OCI-LY3 (cell line): ENCODE measurements around the gene TTC16.

ENCODE experiments used
- H2AFZ ChIP-seq: fragments of 200-600, 300-600 bp; shearing (Covaris generic); 2 replicates; pipeline ENCODE4 v1.6.0; 2014; ENCODE audit warnings: antibody characterized with exemption, low read depth, low read length
- H3K27ac ChIP-seq: fragments of 200-600, 300-600 bp; sonication (generic); 2 replicates; pipeline ENCODE4 v1.5.1; 2014; ENCODE audit warnings: mild to moderate bottlenecking, low read length, moderate library complexity, mixed read lengths
- H3K27me3 ChIP-seq: fragments of 200-600, 300-600 bp; sonication (generic); 2 replicates; pipeline ENCODE4 v1.6.1; 2014; ENCODE audit warnings: low read depth, low read length, mixed read lengths
- H3K36me3 ChIP-seq: fragments of 200-600, 300-600 bp; sonication (generic); replicated peaks from 2 replicates; pipeline ENCODE3; 2014; ENCODE audit warnings: low read depth, low read length, mixed read lengths
- H3K4me1 ChIP-seq: fragments of 300-600, 200-600 bp; sonication (generic); 2 replicates; pipeline ENCODE4 v1.6.1; 2014; ENCODE audit warnings: low read length, mixed read lengths
- H3K4me2 ChIP-seq: fragments of 200-600, 300-600 bp; sonication (generic); 2 replicates; pipeline ENCODE4 v1.6.1; 2014; ENCODE audit warnings: low read length, mixed read lengths
- H3K4me3 ChIP-seq: fragments of 300-600, 200-600 bp; sonication (generic); 2 replicates; pipeline ENCODE4 v1.5.1; 2014; ENCODE audit warnings: antibody characterized with exemption, mild to moderate bottlenecking, low read length, moderate library complexity
- H3K79me2 ChIP-seq: fragments of 300-600, 200-600 bp; shearing (Covaris generic); 2 replicates; pipeline ENCODE4 v1.6.1; 2014; ENCODE audit warnings: mild to moderate bottlenecking, low read length, mixed read lengths
- H3K9ac ChIP-seq: fragments of 300-600, 200-600 bp; shearing (Covaris generic); 2 replicates; pipeline ENCODE4 v1.6.0; 2014; ENCODE audit warnings: mild to moderate bottlenecking, low read length, moderate library complexity
- H3K9me3 ChIP-seq: fragments of 200-600, 300-600 bp; shearing (Covaris generic); 2 replicates; pipeline ENCODE4 v1.6.1; 2014; ENCODE audit warnings: low read length, mixed read lengths; ENCODE audit not compliant: insufficient read depth
- H4K20me1 ChIP-seq: fragments of 200-600, 300-600 bp; sonication (generic); 2 replicates; pipeline ENCODE4 v1.6.1; 2016; ENCODE audit warnings: low read length, mixed read lengths; ENCODE audit not compliant: insufficient read depth
- CTCF ChIP-seq: fragments of 200-600, 300-600 bp; sonication (generic); IDR thresholded peaks from 2 replicates; pipeline ENCODE4 v1.5.1; 2014; ENCODE audit warnings: antibody characterized with exemption, low read length, low read depth
- EZH2phosphoT487 ChIP-seq: fragments of 200-600 bp; shearing (Covaris generic); IDR thresholded peaks from 2 replicates; pipeline ENCODE4 v1.6.1; 2018; ENCODE audit warnings: antibody characterized with exemption, mixed run types, low read depth

Gene TTC16

GRCh38 chr9:127712867-127713266 is 3.0 kb upstream of the TTC16 start:
- H3K79me2 ChIP-seq, result no peaks in the 10 kb centered on the region
- H3K9me3 ChIP-seq, result no peaks in the 10 kb centered on the region
- H3K27ac ChIP-seq, result no peak overlapping the region
- H3K4me3 ChIP-seq, result no peak overlapping the region
- H4K20me1 ChIP-seq, result no peaks in the 10 kb centered on the region; the same call in 1 of the 2 replicates
- H3K27me3 ChIP-seq, result no peaks in the 10 kb centered on the region
- no peaks in the 10 kb centered on the region for H3K36me3 ChIP-seq
- no peak overlapping the region for H3K4me2 ChIP-seq
- H3K9ac ChIP-seq, result no peak overlapping the region
- H3K4me1 ChIP-seq, result peaks cover 8% of the 10 kb centered on the region
- TF ChIP-seq CTCF (no peak), EZH2phosphoT487 (no peak)
- no peak overlapping the region for H2AFZ ChIP-seq

- TF ChIP-seq CTCF, result no peak
- TF ChIP-seq EZH2phosphoT487, result no peak
- Histone ChIP-seq H3K36me3 (no peaks in the 10 kb centered on the region), H2AFZ (no peak overlapping the region), H3K9ac (peak overlapping the region; percentile 19; the same call in 1 of the 2 replicates), H3K27me3 (no peaks in the 10 kb centered on the region), H3K79me2 (no peaks in the 10 kb centered on the region), H3K4me2 (peak overlapping the region; percentile 94), H3K27ac (no peak overlapping the region), H3K4me1 (peaks cover 8% of the 10 kb centered on the region), H4K20me1 (no peaks in the 10 kb centered on the region; the same call in 1 of the 2 replicates), H3K4me3 (peak overlapping the region; percentile 64), H3K9me3 (no peaks in the 10 kb centered on the region)
These were observed 1.7 kb upstream of the TTC16 start for GRCh38 chr9:127714020-127714750.

- peak overlapping the region; percentile 70 for H3K9ac ChIP-seq
- H3K36me3 ChIP-seq, result no peaks in the 10 kb centered on the region
- H3K27me3 ChIP-seq, result no peaks in the 10 kb centered on the region
- H4K20me1 ChIP-seq, result no peaks in the 10 kb centered on the region; the same call in 1 of the 2 replicates
- H3K27ac ChIP-seq, result no peak overlapping the region
- H3K4me2 ChIP-seq, result peak overlapping the region; percentile 94
- H3K9me3 ChIP-seq, result no peaks in the 10 kb centered on the region
- H3K4me3 ChIP-seq, result peak overlapping the region; percentile 89
- peak overlapping the region; percentile 43; the same call in 1 of the 2 replicates for H2AFZ ChIP-seq
- peaks cover 8% of the 10 kb centered on the region for H3K4me1 ChIP-seq
- no peaks in the 10 kb centered on the region for H3K79me2 ChIP-seq
- no peak for TF ChIP-seq EZH2phosphoT487
These were observed 869 bp upstream of the TTC16 start for GRCh38 chr9:127714951-127715469.

GRCh38 chr9:127716412-127716811 is 533 bp downstream of the TTC16 start:
- no peaks in the 10 kb centered on the region for H3K27me3 ChIP-seq
- no peaks in the 10 kb centered on the region for H3K79me2 ChIP-seq
- H4K20me1 ChIP-seq, result no peaks in the 10 kb centered on the region; the same call in 1 of the 2 replicates
- H3K27ac ChIP-seq, result no peak overlapping the region
- TF ChIP-seq EZH2phosphoT487 (no peak), CTCF (no peak)
- peak overlapping the region; percentile 94 for H3K4me2 ChIP-seq
- H3K36me3 ChIP-seq, result no peaks in the 10 kb centered on the region
- H3K9ac ChIP-seq, result peak overlapping the region; percentile 10; the same call in 1 of the 2 replicates
- H3K9me3 ChIP-seq, result no peaks in the 10 kb centered on the region
- H2AFZ ChIP-seq, result peak overlapping the region; percentile 57; the same call in 1 of the 2 replicates
- H3K4me1 ChIP-seq, result peaks cover 8% of the 10 kb centered on the region
- peak overlapping the region; percentile 89 for H3K4me3 ChIP-seq
